Motor neuron (in vitro differentiated cells): ENCODE measurements around the gene SETD2. TPM values are rescaled to one million over a fixed set of nuclear protein-coding genes. Genes with fewer than 3 reads are reported as not detected.
A peak's percentile ranks its signal among the peaks of the same experiment; 100 is the strongest.
"Not testable (repeated sequence)": the region's sequence is repeated elsewhere in the genome, so short reads cannot be mapped to it uniquely, and the experiment has no call there.

Source experiments
- ATAC-seq, 8 experiments: fragments of 200-7000 bp; cut with Tn5 transposase; replicated peaks in 6 of 8; 2 replicates each; pipeline ENCODE4 v1.8.0; 2021; ENCODE audit warnings: mild to moderate bottlenecking in 8 of 8, moderate library complexity in 8 of 8
- H3K27ac ChIP-seq, 2 donors: fragments of 250-450 bp; sonication (Bioruptor Pico); 2 replicates each; pipeline ENCODE4 v1.9.0; 2021; ENCODE audit warnings: antibody characterized with exemption in 2 of 2, mild to moderate bottlenecking in 2 of 2, moderate library complexity in 1 of 2
- H3K4me1 ChIP-seq, 2 donors: fragments of 250-450 bp; sonication (Bioruptor Pico); replicated peaks in 1 of 2; 2 replicates each; pipeline ENCODE4 v1.6.1; 2021; ENCODE audit warnings: antibody characterized with exemption in 2 of 2, mild to moderate bottlenecking in 2 of 2, moderate library complexity in 1 of 2
- H3K4me3 ChIP-seq, 5 donors: fragments of 250-450 bp; sonication (Bioruptor Pico); 2 replicates each; pipeline ENCODE4 v1.9.0; 2021; ENCODE audit warnings: antibody characterized with exemption in 5 of 5, mild to moderate bottlenecking in 5 of 5, moderate library complexity in 4 of 5
- WGBS, 10 experiments: fragments of 450-650 bp; shearing (Covaris generic); methylation state at CpG; one replicate each; pipeline ENCODE4 v1.0.0; 2022; 5-methylcytosine and 5-hydroxymethylcytosine counted together
- in situ Hi-C, 9 experiments: fragments of 400-800 bp; cut with MboI; loops; one replicate each; pipeline ENCODE4 v1.15.0; 2021; ENCODE audit warnings: low sequenced_read_pairs in 9 of 9, low pct_unique_long_range_greater_than_20kb in 2 of 9; ENCODE audit not compliant: unreplicated experiment in 9 of 9
- total RNA-seq, 8 experiments: library from RNA; unstranded; fragments of 300-600 nt; gene quantifications; 2 replicates each; pipeline versions ENCODE4 v1.2.3 to v1.2.4, GENCODE V29; 2022

The SETD2 gene
- total RNA-seq, 8 experiments from 2014 or later = 24.0 to 67.0 (median 37.2) TPM

- Histone ChIP-seq H3K27ac (no peak overlapping the region), H3K4me3 (no peak overlapping the region), H3K4me1 (no peaks in the 10 kb centered on the region)
- in situ Hi-C loops = no loop called here
- ATAC-seq = no peak
Measured at GRCh38 chr3:47079432-47079831, 84.5 kb downstream of the SETD2 start.

DNA sequence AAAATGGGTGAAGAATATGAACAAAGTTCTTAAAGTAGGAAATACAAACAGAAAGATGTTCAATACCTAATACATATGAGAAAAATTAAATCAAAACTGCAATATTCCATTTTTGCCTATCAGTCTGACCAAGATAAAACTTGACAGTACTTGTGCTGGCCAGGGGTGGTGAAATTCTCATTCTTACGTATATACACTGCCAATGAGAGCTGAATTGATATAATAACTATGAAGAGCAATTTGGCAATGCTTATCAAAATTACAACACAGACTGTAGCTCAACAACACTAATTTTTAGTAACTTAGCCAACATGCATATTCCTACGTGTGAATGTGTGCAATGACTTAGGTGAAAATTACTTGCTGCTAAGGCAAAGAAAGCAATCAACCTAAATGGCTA, 90.2 kb downstream of the SETD2 start:
- no peak overlapping the region for H3K27ac ChIP-seq
- no peak overlapping the region for H3K4me3 ChIP-seq
- peak in 1 of 8 experiments; percentile 23 for ATAC-seq
- WGBS, 10 experiments = 33 to 100% (median 93%) methylated on average over 1 to 2 of the region's 2 CpGs; no CpG with 5 or more reads in 1 of the 10 experiments
- H3K4me1 ChIP-seq = no peaks in the 10 kb centered on the region
- in situ Hi-C loops = no loop called here

GRCh38 chr3:47070770-47071169, 93.1 kb downstream of the SETD2 start:
- Histone ChIP-seq H3K4me3 (no peak overlapping the region), H3K4me1 (no peaks in the 10 kb centered on the region), H3K27ac (no peak overlapping the region)
- 83 to 100% (median 100%) methylated on average over 1 to 2 of the region's 3 CpGs; no CpG with 5 or more reads in 2 of the 10 experiments for WGBS, 10 experiments
- in situ Hi-C loops = no loop called here
- no peak for ATAC-seq

DNA sequence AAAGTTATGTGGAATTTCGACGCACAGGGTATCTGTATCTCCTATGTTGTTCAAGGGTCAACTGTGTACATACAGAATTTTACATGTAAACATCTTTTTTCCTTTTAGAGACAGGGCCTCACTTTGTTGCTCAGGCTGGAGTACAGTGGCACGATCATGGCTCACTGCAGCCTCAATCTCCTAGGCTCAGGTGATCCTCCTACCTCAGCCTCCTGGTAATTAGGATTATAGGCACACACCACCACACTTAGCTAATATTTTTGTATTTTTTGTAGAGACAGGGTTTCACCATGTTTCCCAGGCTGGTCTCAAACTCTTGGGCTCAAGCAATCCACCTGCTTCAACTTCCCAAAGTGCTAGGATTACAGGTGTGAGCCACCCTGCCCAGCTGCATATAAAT, 97.7 kb downstream of the SETD2 start:
- in situ Hi-C loops, H3K4me1 ChIP-seq, ATAC-seq, H3K4me3 ChIP-seq, H3K27ac ChIP-seq: not testable (repeated sequence)
- 94 to 100% (median 100%) methylated on average over 1 to 3 of the region's 3 CpGs; no CpG with 5 or more reads in 3 of the 10 experiments for WGBS, 10 experiments

DNA sequence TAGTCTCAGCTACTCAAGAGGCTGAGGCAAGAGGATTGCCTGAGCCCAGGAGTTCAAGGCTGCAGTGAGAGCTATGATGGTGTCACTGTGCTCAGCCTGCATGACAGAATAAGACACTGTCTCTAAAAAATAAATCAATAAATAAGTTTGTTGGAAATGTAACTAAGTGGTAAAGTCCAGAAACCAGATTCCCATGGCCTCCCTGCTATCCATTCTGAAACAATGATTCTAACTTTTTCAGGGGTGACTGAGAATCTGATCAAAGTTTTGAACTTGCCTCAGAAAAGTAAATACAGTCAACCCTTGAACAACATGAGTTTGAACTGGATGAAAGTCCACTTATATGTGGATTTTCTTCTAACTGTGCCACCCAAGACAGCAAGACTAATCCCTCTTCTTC, 98.2 kb downstream of the SETD2 start:
- H3K4me3 ChIP-seq = no peak overlapping the region
- no peak for ATAC-seq
- H3K4me1 ChIP-seq = no peaks in the 10 kb centered on the region

DNA sequence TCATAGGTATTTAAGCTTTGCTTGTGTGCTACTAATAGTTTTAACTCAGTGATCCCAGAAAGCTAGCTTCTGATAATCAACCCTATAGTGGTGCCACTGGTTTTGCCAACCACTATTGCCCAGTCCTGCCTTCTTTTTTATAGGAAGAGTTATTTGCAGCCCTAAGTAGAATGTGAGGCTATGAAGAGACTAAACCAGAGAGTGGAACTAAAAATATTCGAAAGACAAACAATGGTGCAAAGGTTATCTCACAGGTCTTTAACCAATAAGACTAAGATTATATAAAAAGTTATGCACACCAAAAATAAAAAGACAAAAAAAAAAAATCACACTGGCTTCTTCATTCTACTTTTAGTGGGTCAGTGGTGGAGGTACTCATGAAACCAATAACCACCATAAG, 98.9 kb downstream of the SETD2 start:
- in situ Hi-C loops = no loop called here
- Histone ChIP-seq H3K27ac (no peak overlapping the region), H3K4me1 (no peaks in the 10 kb centered on the region), H3K4me3 (no peak overlapping the region)
- no peak for ATAC-seq
- WGBS, 10 experiments = 88 to 100% (median 100%) methylated on average over 1 of the region's 1 CpG; no CpG with 5 or more reads in 1 of the 10 experiments

More for the DNA sequence above, 98.2 kb downstream of the SETD2 start:
- H3K27ac ChIP-seq = no peak overlapping the region
- in situ Hi-C loops = no loop called here

DNA sequence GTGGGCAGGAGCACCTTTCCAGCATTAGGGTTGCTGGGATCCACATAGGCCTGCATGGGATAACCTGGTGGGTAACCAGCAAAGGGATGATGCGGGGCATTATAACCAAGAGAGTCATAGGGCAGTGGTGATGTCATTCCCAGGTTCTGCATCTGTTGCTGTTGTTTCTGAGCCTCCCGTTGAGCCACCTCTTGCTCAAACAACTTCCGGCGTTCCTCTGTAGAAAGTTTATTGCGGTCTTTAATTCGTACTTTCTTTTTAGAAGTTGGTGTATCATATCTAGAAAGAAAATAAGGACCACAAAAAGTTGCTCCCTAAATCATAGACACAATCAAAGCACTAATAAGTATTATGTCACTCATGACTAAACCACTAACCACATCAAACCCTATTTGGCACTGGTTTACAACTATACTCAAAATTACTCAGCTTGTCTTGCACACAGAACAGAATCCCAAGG, 106.7 kb downstream of the SETD2 start:
- Histone ChIP-seq H3K4me1 (no peaks in the 10 kb centered on the region), H3K27ac (no peak overlapping the region), H3K4me3 (no peak overlapping the region)
- in situ Hi-C loops = no loop called here
- WGBS, 10 experiments = 67 to 100% (median 97%) methylated on average over 1 to 6 of the region's 6 CpGs; no CpG with 5 or more reads in 2 of the 10 experiments
- no peak for ATAC-seq

- WGBS, 10 experiments = 93 to 100% methylated on average over 1 to 3 of the region's 3 CpGs; no CpG with 5 or more reads in 8 of the 10 experiments
- in situ Hi-C loops = no loop called here
Measured at GRCh38 chr3:47056705-47057104, 107.2 kb downstream of the SETD2 start.

DNA sequence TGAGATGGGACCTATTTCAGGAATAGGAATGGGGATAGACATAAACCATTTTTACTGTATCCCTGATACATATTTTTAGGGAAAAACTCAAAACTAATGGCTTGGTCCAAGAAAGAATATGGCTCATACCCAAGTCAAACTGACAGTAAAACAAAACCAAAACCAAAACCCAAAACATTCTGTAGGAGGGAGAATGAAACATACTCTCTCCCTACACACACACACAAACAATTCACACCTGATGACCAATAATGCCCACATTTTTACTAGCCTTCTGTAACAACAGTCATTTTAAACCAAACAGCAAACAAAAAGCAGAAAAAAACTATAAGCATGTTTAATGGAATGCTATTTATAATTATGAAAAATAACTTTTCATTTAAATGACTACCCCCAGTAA, 109.5 kb downstream of the SETD2 start:
- H3K27ac ChIP-seq = no peak overlapping the region
- no peak overlapping the region for H3K4me3 ChIP-seq
- H3K4me1 ChIP-seq = no peaks in the 10 kb centered on the region
- no peak for ATAC-seq
- in situ Hi-C loops = no loop called here

More at GRCh38 chr3:47056705-47057104, 107.2 kb downstream of the SETD2 start:
- ATAC-seq = no peak
- Histone ChIP-seq H3K27ac (no peak overlapping the region), H3K4me1 (no peaks in the 10 kb centered on the region), H3K4me3 (no peak overlapping the region)

DNA sequence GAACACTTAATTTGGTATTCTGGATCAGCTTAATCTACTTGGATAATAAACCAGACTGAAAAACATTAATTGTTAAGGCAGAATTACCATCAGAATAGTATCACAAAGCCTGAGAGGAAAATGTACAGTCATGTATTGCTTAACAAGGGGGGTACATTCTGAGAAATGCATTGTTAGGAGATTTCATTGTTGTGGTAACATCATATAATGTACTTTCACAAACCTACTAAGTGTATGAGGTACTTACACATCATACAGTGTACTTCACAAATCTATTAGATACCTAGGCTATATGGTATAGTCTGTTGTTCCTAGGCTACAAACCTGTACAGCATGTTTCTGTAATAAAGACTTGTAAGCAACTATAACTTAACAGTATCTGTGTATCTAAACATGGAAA, 116.2 kb downstream of the SETD2 start:
- peak in 2 of 8 experiments; percentile 36 to 46 for ATAC-seq
- Histone ChIP-seq H3K4me3 (no peak overlapping the region), H3K4me1 (peaks cover 11 to 12% of the 10 kb centered on the region in 2 donors), H3K27ac (no peak overlapping the region)
- in situ Hi-C loops = no loop called here

DNA sequence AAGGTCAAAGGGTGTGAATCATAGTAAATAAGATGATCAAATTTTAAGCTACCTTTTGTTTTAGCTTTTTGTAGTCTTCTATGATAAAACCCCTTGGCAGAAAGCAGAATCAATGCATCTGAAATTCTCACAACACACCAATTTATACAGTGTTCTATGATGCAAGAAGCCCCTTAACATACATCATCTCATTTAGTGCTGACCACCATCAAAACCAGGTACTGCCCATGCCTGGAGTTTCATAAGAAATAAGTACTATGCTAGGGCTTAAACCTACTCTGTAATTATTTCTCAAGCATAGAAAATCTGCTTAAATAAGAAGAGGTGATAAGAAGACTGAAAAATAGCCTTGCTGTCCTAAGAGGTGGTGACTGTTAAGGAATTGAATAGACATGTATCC, 116.8 kb downstream of the SETD2 start:
- Histone ChIP-seq H3K27ac (no peak overlapping the region), H3K4me1 (peaks cover 12 to 13% of the 10 kb centered on the region in 2 donors), H3K4me3 (no peak overlapping the region)
- peak in 3 of 8 experiments; percentile 52 to 79 (median 67) for ATAC-seq
- in situ Hi-C loops = no loop called here

GRCh38 chr3:47042231-47042791, 121.6 kb downstream of the SETD2 start:
- no peak overlapping the region for H3K27ac ChIP-seq
- WGBS, 10 experiments = 59 to 86% (median 70%) methylated on average over 2 to 5 of the region's 5 CpGs; no CpG with 5 or more reads in 1 of the 10 experiments
- peaks cover 6 to 11% of the 10 kb centered on the region in 2 donors for H3K4me1 ChIP-seq
- no peak for ATAC-seq
- H3K4me3 ChIP-seq = no peak overlapping the region
- in situ Hi-C loops = no loop called here

GRCh38 chr3:47041114-47041513, 122.8 kb downstream of the SETD2 start:
- Histone ChIP-seq H3K4me3 (no peak overlapping the region), H3K4me1 (peaks cover 0 to 2% of the 10 kb centered on the region in 2 donors), H3K27ac (no peak overlapping the region)
- in situ Hi-C loops = no loop called here
- 87 to 100% (median 100%) methylated on average over 2 to 3 of the region's 3 CpGs; no CpG with 5 or more reads in 2 of the 10 experiments for WGBS, 10 experiments
- no peak for ATAC-seq

- H3K27ac ChIP-seq, ATAC-seq, H3K4me3 ChIP-seq, H3K4me1 ChIP-seq, in situ Hi-C loops: not testable (repeated sequence)
- 50 to 100% (median 50%) methylated on average over 1 to 2 of the region's 6 CpGs; no CpG with 5 or more reads in 5 of the 10 experiments for WGBS, 10 experiments
Measured at GRCh38 chr3:47037302-47037701, 126.6 kb downstream of the SETD2 start.
